GM19099 (cell line): ENCODE results near the gene TLDC2.

Experiments used
- POLR2A ChIP-seq: IDR thresholded peaks from 3 replicates; pipeline ENCODE4 v1.6.1; 2011; ENCODE audit warnings: low read depth; ENCODE audit not compliant: insufficient read length; ENCODE audit errors: extremely low read depth

TLDC2 gene

DNA sequence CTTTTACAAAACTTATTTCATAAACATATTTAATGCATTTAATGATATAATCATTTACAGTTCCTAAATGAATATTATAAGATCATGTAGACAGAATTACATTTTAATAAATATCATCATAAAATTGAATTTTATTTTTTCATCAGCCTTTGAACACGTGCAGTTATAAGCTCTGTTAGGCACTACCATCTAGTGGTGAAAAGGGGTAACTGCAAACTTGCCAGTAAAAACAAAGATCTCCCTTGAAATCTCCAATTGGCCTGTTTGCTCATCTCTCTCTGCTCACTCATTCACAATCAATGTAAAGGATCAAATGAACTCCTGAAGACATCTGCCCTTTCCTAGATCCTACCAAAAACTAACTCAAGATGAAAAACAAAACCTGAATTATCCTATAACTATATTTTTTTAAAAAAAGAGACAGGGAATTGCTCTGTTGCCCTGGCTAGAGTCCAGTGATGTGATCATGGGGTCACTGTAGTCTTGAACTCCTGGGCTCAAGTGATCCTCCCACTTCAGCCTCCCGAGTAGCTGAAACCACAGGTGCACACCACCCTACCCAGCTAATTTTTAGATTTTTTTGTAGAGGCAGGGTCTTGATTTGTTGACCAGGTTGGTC, 43.9 kb downstream of the TLDC2 start:
- TF ChIP-seq POLR2A: no peak

DNA sequence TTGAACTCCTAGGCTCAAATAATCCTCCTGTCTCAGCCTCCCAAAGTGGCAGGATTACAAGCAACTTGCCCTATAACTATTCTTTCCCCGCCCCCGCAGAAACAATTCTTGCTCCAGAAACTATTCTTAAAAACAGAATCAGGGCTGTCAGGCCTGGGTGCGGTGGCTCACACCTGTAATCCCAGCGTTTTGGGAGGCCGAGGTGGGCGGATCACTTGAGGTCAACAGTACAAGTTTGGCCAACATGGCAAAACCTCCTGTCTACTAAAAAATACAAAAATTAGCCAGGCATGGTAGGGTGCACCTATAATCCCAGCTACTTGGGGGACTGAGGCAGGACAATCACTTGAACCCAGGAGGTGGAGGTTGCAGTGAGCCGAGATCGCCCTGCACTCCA, 44.4 kb downstream of the TLDC2 start:
- TF ChIP-seq POLR2A: no peak

DNA sequence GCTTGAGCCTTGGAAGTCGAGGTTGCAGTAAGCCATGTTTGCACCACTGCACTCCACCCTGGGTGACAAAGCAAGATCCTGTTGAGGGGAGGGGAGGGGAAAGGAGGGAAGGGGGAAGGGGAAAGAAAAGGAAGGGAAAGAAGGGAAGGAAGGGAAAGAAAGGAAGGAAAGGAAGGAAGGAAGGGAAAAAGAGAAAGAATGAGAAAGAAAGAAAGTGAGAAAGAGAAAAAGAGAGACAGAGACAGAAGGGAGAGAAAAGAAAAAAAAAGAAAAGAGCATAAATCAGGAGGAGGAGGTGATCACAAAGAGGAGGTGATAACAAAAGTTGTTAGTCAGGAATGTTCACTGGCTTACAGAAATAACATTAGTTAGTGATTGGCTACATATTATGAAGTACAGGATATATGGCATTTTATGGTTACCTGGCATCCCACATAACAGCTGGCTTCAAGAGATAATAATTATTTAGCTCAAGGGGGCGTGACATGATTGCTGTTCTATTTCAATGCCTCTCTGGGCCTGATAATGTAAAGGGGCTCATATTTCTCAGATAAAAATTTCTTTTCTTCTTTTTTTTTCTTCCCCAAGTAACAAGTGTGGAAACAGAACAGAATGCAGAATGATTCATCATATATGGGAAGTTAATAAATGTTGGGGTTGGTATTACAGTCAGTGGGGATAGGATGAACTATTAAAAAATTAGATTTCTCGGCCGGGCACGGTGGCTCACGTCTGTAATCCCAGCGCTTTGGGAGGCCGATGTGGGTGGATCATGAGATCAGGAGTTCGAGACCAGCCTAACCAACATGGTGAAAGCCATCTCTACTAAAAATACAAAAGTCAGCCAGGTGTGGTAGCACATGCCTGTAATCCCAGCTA, 48.5 kb downstream of the TLDC2 start:
- no peak for TF ChIP-seq POLR2A

DNA sequence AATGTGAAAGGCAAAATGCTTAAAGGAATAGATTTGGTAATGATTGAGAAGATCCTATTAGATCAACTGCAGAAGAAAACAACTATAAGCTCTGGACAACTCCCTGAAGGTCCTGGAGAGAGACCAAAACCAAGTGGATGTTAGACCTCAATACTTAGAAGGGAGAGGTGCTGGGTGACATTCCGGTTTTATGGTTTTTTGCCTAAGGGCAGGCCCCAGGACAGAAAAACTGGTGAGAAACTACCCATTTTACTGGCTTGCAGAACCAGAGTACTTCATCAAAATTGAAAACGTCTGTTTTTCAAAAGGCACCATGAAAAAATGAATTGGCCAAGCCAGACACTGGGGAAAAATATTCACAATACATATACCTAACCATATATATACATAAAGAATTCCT, 49.3 kb downstream of the TLDC2 start:
- TF ChIP-seq POLR2A: no peak

GRCh38 chr20:36926653-36927200, 50.8 kb downstream of the TLDC2 start:
- no peak for TF ChIP-seq POLR2A

DNA sequence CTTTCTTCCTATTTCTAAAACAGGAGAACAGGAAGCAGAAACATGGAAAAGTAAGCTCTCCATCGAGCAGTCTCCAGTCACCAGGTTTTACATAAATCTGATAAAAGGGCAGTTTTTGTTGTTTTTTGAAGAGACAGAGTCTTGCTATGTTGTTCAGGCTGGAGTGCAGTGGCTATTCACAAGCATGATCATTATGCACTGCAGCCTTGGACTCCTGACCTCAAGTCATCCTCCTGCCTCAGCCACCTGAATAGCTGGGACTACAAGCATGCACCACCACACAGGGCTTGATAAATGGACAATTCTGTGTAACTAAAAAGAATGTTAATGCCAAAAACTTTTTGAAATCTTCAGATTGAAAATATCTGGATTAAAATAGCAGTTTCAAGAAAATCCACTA, 51.8 kb downstream of the TLDC2 start:
- no peak for TF ChIP-seq POLR2A

- no peak for TF ChIP-seq POLR2A
Measured at GRCh38 chr20:36929290-36929689, 53.4 kb downstream of the TLDC2 start.

- TF ChIP-seq POLR2A: no peak
Measured at GRCh38 chr20:36929691-36930090, 53.8 kb downstream of the TLDC2 start.

DNA sequence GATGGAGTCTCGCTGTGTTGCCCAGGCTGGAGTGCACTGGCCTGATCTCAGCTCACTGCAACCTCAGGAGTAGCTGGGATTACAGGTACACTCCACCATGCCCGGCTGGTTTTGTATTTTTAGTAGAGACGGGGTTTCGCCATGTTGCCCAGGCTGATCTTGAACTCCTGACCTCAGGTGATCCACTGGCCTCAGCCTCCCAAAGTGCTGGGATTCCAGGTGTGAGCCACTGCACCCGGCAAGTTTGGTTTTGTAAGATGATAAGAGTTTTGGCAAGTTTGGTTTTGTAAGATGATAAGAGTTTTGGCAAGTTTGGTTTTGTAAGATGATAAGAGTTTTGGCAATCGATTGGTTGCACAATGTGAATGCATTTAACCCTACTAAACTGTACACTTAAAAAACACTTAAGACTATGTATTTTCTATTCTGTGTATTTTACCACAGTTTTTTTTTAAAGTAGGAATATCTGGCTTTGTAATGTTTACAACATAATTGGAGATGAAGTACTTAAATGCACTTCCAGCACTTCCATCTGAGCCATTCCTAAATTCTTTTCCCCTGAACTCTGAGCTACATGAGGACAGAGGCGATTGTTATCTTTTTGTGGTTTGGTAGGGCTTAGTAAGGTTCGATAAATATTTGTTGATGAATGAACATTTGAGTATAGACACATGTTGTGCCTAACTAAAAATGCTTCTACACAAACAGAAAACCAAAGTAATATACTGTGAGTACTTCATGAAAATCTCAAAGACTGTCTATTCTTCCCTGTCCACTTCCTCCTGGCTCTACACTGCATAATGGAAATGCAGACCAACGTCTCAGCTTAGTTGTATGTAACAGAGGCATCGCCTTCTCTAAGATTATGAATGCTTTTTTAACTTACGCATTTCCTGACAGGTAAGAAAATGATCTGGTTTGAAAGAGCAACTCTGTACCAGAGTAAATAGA, 56.8 kb downstream of the TLDC2 start:
- no peak for TF ChIP-seq POLR2A

- no peak for TF ChIP-seq POLR2A
Measured at GRCh38 chr20:36936341-36936740, 60.4 kb downstream of the TLDC2 start.

DNA sequence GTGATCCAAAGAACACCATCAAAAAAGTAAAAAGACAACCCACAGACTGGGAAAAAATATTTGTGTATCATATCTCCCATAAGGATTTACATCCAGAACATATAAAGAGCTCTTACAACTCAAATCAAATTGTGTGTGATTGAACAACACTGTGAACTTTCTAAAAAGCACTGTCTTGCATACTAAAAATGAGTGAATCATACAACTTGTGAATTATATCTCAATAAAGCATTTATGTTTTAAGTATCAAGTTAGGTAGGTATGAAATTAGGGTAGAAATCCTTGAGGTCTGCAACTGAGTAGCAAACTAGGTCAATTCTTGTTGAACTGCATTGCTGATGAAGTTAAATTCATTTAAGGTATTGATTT, 61.4 kb downstream of the TLDC2 start:
- TF ChIP-seq POLR2A: no peak

- no peak for TF ChIP-seq POLR2A
Measured at GRCh38 chr20:36941401-36941835, 65.5 kb downstream of the TLDC2 start.
